Measurements from ENCODE around the gene SCRT2.

- TF ChIP-seq, protein P1, sequence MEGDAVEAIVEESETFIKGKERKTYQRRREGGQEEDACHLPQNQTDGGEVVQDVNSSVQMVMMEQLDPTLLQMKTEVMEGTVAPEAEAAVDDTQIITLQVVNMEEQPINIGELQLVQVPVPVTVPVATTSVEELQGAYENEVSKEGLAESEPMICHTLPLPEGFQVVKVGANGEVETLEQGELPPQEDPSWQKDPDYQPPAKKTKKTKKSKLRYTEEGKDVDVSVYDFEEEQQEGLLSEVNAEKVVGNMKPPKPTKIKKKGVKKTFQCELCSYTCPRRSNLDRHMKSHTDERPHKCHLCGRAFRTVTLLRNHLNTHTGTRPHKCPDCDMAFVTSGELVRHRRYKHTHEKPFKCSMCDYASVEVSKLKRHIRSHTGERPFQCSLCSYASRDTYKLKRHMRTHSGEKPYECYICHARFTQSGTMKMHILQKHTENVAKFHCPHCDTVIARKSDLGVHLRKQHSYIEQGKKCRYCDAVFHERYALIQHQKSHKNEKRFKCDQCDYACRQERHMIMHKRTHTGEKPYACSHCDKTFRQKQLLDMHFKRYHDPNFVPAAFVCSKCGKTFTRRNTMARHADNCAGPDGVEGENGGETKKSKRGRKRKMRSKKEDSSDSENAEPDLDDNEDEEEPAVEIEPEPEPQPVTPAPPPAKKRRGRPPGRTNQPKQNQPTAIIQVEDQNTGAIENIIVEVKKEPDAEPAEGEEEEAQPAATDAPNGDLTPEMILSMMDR (IDR thresholded peaks at IDR 0.05): no peak
- no peak for TF ChIP-seq EP300 (IDR thresholded peaks at IDR 0.05)
- TF ChIP-seq POLR2A (IDR thresholded peaks at IDR 0.05): no peak
- no peak for TF ChIP-seq POLR2AphosphoS5 (IDR thresholded peaks at IDR 0.05)
These were observed 17.4 kb downstream of the SCRT2 start for GRCh38 chr20:658202-658601.
